ENCODE measurements around the gene LCOR.
A peak's percentile ranks its signal among the peaks of the same experiment; 100 is the strongest.

- TF ChIP-seq CTCF (IDR thresholded peaks at IDR 0.05): peak; percentile 81 to 89 (median 85)
- no peak for TF ChIP-seq POLR2A (IDR thresholded peaks at IDR 0.05)
These were observed 205.6 kb downstream of the LCOR start for GRCh38 chr10:97037365-97038361.
